Medulla oblongata (tissue), 1 donor: ENCODE measurements around the gene MTNR1A.
A peak's percentile ranks its signal among the peaks of the same experiment; 100 is the strongest.

ENCODE experiments used
- DNase-seq: peaks from one replicate; pipeline ENCODE4 v3.0.0-alpha.2; 2015; ENCODE audit errors: extremely low spot score

MTNR1A gene

GRCh38 chr4:186486172-186486571, 69.2 kb downstream of the MTNR1A start:
- peak; percentile 8 for DNase-seq

GRCh38 chr4:186485561-186486062, 69.8 kb downstream of the MTNR1A start:
- peak; percentile 51 for DNase-seq

GRCh38 chr4:186485150-186485549, 70.2 kb downstream of the MTNR1A start:
- no peak for DNase-seq

- no peak for DNase-seq
These were observed 71.7 kb downstream of the MTNR1A start for GRCh38 chr4:186483656-186484055.
